Measurements from ENCODE around the gene MACO1.

The MACO1 gene

GRCh38 chr1:25544243-25544764 is 113.6 kb downstream of the MACO1 start:
- ATAC-seq, result peak; percentile 13
- TF ChIP-seq ARNTL (CRISPR knock-in tag; IDR thresholded peaks at IDR 0.05; ENCODE audit: borderline replicate concordance, low read depth) (no peak), PPARA (CRISPR knock-in tag; IDR thresholded peaks at IDR 0.05; ENCODE audit: borderline replicate concordance) (no peak), ESRRG (CRISPR knock-in tag; IDR thresholded peaks at IDR 0.05) (no peak), POU6F1 (CRISPR knock-in tag; IDR thresholded peaks at IDR 0.05; ENCODE audit: borderline replicate concordance, low read depth) (no peak), TCF4 (CRISPR knock-in tag; IDR thresholded peaks at IDR 0.05; ENCODE audit: borderline replicate concordance) (no peak), CSRNP3 (CRISPR knock-in tag; IDR thresholded peaks at IDR 0.05) (no peak), RARB (CRISPR knock-in tag; IDR thresholded peaks at IDR 0.05) (no peak), TOX (CRISPR knock-in tag; IDR thresholded peaks at IDR 0.05; ENCODE audit: borderline replicate concordance) (no peak), BACH2 (CRISPR knock-in tag; IDR thresholded peaks at IDR 0.05; ENCODE audit: borderline replicate concordance) (no peak), ISL1 (CRISPR knock-in tag; IDR thresholded peaks at IDR 0.05) (no peak), ZFP30 (CRISPR knock-in tag; IDR thresholded peaks at IDR 0.05) (no peak), TSHZ2 (CRISPR knock-in tag; IDR thresholded peaks at IDR 0.05) (no peak), GLIS3 (CRISPR knock-in tag; IDR thresholded peaks at IDR 0.05) (no peak), SNAI2 (CRISPR knock-in tag; IDR thresholded peaks at IDR 0.05) (no peak), ZNF70 (CRISPR knock-in tag; IDR thresholded peaks at IDR 0.05) (no peak)

- peak; percentile 72 for ATAC-seq
- TF ChIP-seq POU6F1 (CRISPR knock-in tag; IDR thresholded peaks at IDR 0.05; ENCODE audit: borderline replicate concordance, low read depth) (no peak), PPARA (CRISPR knock-in tag; IDR thresholded peaks at IDR 0.05; ENCODE audit: borderline replicate concordance) (no peak), RARB (CRISPR knock-in tag; IDR thresholded peaks at IDR 0.05) (no peak), ARNTL (CRISPR knock-in tag; IDR thresholded peaks at IDR 0.05; ENCODE audit: borderline replicate concordance, low read depth) (no peak), CREB5 (CRISPR knock-in tag; IDR thresholded peaks at IDR 0.05; ENCODE audit: low read depth) (no peak), TSHZ2 (CRISPR knock-in tag; IDR thresholded peaks at IDR 0.05) (no peak)
These were observed 114.1 kb downstream of the MACO1 start for GRCh38 chr1:25544819-25545218.

- no peak for ATAC-seq
- TF ChIP-seq ZFP30 (CRISPR knock-in tag; IDR thresholded peaks at IDR 0.05), result no peak
- no peak for TF ChIP-seq OSR1 (CRISPR knock-in tag; IDR thresholded peaks at IDR 0.05)
- no peak for TF ChIP-seq TOX (CRISPR knock-in tag; IDR thresholded peaks at IDR 0.05; ENCODE audit: borderline replicate concordance)
- TF ChIP-seq TSHZ2 (CRISPR knock-in tag; IDR thresholded peaks at IDR 0.05), result no peak
- TF ChIP-seq PATZ1 (CRISPR knock-in tag; IDR thresholded peaks at IDR 0.05; ENCODE audit: borderline replicate concordance), result no peak
These were observed 115.1 kb downstream of the MACO1 start for GRCh38 chr1:25545767-25546166.

All from SK-N-SH treated with all-trans-retinoic acid at 6 μM for 48 hours (cell line).